ENCODE data around the gene CGRRF1.

The CGRRF1 gene

DNA sequence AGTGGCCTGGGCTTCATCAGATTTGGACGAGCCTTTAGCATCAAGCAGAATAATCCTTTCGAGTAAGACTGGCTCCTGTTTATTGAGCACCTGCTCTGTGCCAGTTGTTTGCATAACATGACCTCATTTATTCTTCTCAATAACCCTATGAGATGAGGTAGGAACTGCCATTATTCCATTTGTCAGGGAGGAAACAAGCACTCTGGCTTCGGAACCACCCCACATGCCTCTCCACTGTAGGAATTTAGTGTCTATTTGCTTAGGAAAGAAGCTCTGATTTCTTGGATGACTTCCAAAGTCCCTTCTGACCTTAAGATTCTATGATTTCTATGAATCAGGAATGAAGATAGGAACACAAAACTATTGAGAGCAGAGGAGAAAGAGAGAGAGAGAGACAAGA lies 68.3 kb downstream of the CGRRF1 start:
- DNase-seq (ENCODE audit: low read depth), result no peak

DNA sequence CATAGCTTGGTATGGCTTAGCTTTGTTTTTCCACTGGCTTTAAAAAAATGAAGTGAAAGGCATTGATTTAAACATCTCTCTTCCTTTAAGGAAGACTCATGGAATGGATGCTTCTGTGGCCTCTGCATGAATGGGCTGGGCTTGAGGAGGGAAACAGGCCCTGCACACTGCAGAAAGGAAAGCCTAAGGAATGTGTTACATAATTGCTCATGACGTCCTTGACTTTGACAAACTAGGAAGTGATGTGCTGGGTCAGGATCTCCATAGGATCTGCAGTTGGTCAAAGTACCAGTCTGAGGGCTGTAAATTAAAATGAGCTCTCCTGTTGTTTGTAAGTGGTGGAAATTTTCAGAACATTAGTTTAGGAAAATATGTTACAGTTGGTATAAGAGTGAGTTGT lies 69.9 kb downstream of the CGRRF1 start:
- no peak for DNase-seq (ENCODE audit: low read depth)

DNA sequence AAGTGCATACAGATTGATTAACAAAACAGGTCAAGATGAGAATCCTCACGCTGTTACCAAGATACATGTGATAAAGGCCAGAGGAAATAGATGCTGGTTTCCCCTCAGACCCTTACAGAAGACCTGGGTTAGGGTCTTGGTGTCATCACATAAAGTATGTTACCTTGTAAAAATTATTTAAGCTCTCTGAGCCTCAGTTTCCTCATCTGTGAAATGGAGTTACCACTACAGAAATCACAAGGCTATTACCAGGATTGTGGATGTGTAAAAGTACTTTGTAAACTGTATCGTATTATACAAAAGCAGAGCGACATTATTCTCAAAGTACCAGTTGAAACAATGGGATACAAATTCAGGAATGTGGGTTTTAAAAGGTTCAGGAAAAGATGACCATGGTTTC lies 71.2 kb downstream of the CGRRF1 start:
- DNase-seq (ENCODE audit: low read depth), result no peak

- DNase-seq (ENCODE audit: low read depth), result no peak
These were observed 72.6 kb downstream of the CGRRF1 start for GRCh38 chr14:54582334-54582733.

DNA sequence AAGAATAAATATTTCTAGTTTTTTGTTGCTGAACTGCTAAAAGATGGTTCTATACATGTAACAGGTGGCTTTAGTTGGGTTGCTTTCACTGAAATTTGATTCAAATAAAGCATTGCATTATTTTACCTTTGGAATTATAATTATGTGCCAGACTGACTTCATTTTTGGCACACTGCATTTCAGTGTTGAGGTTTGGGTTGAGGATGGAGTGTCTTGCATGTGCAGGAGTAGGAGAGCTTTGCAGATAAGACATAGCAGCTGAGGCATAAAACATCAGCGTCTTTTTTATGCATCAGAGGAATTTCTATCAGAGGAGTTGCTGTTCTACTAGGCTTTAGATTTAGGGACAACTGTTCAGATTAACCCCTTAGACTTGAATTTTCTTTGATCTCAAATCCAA lies 74.4 kb downstream of the CGRRF1 start:
- DNase-seq (ENCODE audit: low read depth), result no peak

GRCh38 chr14:54585214-54585613 lies 75.5 kb downstream of the CGRRF1 start:
- DNase-seq (ENCODE audit: low read depth), result no peak
